CD14-positive monocyte (primary cell): ENCODE measurements around the gene SORBS2. TPM values are rescaled to one million over a fixed set of nuclear protein-coding genes. Genes with fewer than 3 reads are reported as not detected.

Experiments used
- DNase-seq, 3 donors: peaks; one replicate each; pipeline ENCODE4 v3.0.0-alpha.2; 2011 to 2022
- H2AFZ ChIP-seq: 2 replicates; pipeline ENCODE4 v1.6.0; 2012; ENCODE audit warnings: mild to moderate bottlenecking, low read depth, low read length, inconsistent platforms; ENCODE audit not compliant: insufficient read depth, poor library complexity, severe bottlenecking
- H3K27ac ChIP-seq, 2 donors: 1 replicate in 1 of 2; 2 replicates in 1 of 2; pipeline ENCODE4 v1.5.1; 2012 to 2013; ENCODE audit warnings: low read length in 2 of 2, control low read depth in 1 of 2, inconsistent platforms in 1 of 2, low read depth in 1 of 2, mild to moderate bottlenecking in 1 of 2
- H3K27me3 ChIP-seq, 2 donors: one replicate each; pipeline versions ENCODE4 v1.6.0 to v1.6.1; 2011 to 2013; ENCODE audit warnings: low read length in 2 of 2; ENCODE audit not compliant: control insufficient read depth in 2 of 2, insufficient read depth in 2 of 2
- H3K36me3 ChIP-seq, 2 donors: replicated peaks in 1 of 2; 1 replicate in 1 of 2; 2 replicates in 1 of 2; pipeline versions ENCODE4 v1.5.1 to v1.6.1; 2012 to 2013; ENCODE audit warnings: low read length in 2 of 2, control low read depth in 1 of 2, inconsistent platforms in 1 of 2, mild to moderate bottlenecking in 1 of 2; ENCODE audit not compliant: insufficient read depth in 2 of 2, control insufficient read depth in 1 of 2
- H3K4me1 ChIP-seq, 2 donors: 1 replicate in 1 of 2; 2 replicates in 1 of 2; pipeline versions ENCODE4 v1.5.1 to v1.6.1; 2012 to 2013; ENCODE audit warnings: low read length in 2 of 2, control low read depth in 1 of 2, inconsistent platforms in 1 of 2, mild to moderate bottlenecking in 1 of 2, moderate library complexity in 1 of 2; ENCODE audit not compliant: insufficient read depth in 2 of 2, control insufficient read depth in 1 of 2
- H3K4me2 ChIP-seq: replicated peaks from 2 replicates; pipeline ENCODE3; 2012; ENCODE audit warnings: low read length, moderate library complexity, mild to moderate bottlenecking; ENCODE audit not compliant: poor library complexity, severe bottlenecking; ENCODE audit errors: extremely low read depth
- H3K4me3 ChIP-seq, 3 experiments: fragments of 200-600 bp in 1 of 3; sonication (generic) in 1 of 3; replicated peaks in 1 of 3; 1 replicate in 2 of 3; 2 replicates in 1 of 3; pipeline ENCODE4 v1.5.1; 2011 to 2013; ENCODE audit warnings: low read length in 3 of 3, mild to moderate bottlenecking in 3 of 3, control low read depth in 2 of 3, low read depth in 2 of 3, inconsistent platforms in 1 of 3, moderate library complexity in 1 of 3
- H3K79me2 ChIP-seq: 2 replicates; pipeline ENCODE4 v1.6.0; 2012; ENCODE audit warnings: mild to moderate bottlenecking, control low read depth, inconsistent platforms, low read length, moderate library complexity; ENCODE audit not compliant: insufficient read depth
- H3K9ac ChIP-seq: 2 replicates; pipeline ENCODE4 v1.6.0; 2017; ENCODE audit warnings: low read length, mild to moderate bottlenecking; ENCODE audit not compliant: insufficient read depth, poor library complexity, severe bottlenecking
- H3K9me3 ChIP-seq, 2 donors: replicated peaks in 1 of 2; 1 replicate in 1 of 2; 2 replicates in 1 of 2; pipeline versions ENCODE4 v1.5.1 to v1.6.1; 2012 to 2013; ENCODE audit warnings: low read length in 2 of 2, control low read depth in 1 of 2; ENCODE audit not compliant: control insufficient read depth in 1 of 2, insufficient read depth in 1 of 2
- H4K20me1 ChIP-seq: 2 replicates; pipeline ENCODE4 v1.6.0; 2012; ENCODE audit warnings: mild to moderate bottlenecking, low read length, control low read depth, moderate library complexity; ENCODE audit not compliant: insufficient read depth
- H3K27ac Mint-ChIP-seq, 7 donors: one replicate each; pipeline ENCODE4 v1.8.0; 2020; ENCODE audit warnings: mild to moderate bottlenecking in 7 of 7, mixed read lengths in 7 of 7, moderate library complexity in 6 of 7, inconsistent platforms in 2 of 7
- H3K27me3 Mint-ChIP-seq, 3 donors: one replicate each; pipeline ENCODE4 v1.8.0; 2021 to 2022; ENCODE audit warnings: low read depth in 3 of 3, mild to moderate bottlenecking in 3 of 3, mixed read lengths in 3 of 3, moderate library complexity in 3 of 3, inconsistent platforms in 1 of 3
- H3K36me3 Mint-ChIP-seq, 2 donors: one replicate each; pipeline ENCODE4 v1.8.0; 2020; ENCODE audit warnings: mixed read lengths in 2 of 2, inconsistent platforms in 1 of 2, mild to moderate bottlenecking in 1 of 2
- H3K4me1 Mint-ChIP-seq: one replicate; pipeline ENCODE4 v1.8.0; 2020; ENCODE audit warnings: mild to moderate bottlenecking, mixed read lengths
- H3K4me3 Mint-ChIP-seq, 2 donors: one replicate each; pipeline ENCODE4 v1.8.0; 2020; ENCODE audit warnings: mild to moderate bottlenecking in 2 of 2, mixed read lengths in 2 of 2, moderate library complexity in 1 of 2
- H3K9me3 Mint-ChIP-seq, 7 donors: one replicate each; pipeline ENCODE4 v1.8.0; 2020 to 2022; ENCODE audit warnings: mixed read lengths in 7 of 7, mild to moderate bottlenecking in 6 of 7, moderate library complexity in 6 of 7, inconsistent platforms in 2 of 7
- CTCF ChIP-seq: fragments of 200-600 bp; IDR thresholded peaks from one replicate; pipeline ENCODE4 v1.8.0; 2022; ENCODE audit warnings: antibody characterized with exemption, mild to moderate bottlenecking
- WGBS: methylation state at CpG from one replicate; pipeline ENCODE4 v1.1.5; 2013; ENCODE audit warnings: missing lambda C conversion rate; ENCODE audit not compliant: insufficient coverage; 5-methylcytosine and 5-hydroxymethylcytosine counted together
- intact Hi-C, 2 donors: fragments of 100-400 bp; cut with micrococcal nuclease; formaldehyde crosslinking; loops; one replicate each; pipeline versions ENCODE4 v1.15.0 to v1.15.1; 2023
- polyA plus RNA-seq, 3 donors: library from polyadenylated mRNA; depleted of rRNA in 1 of 3; unstranded in 2 of 3; stranded (reverse) in 1 of 3; fragments of 300-500 nt in 2 of 3; fragments of >200 nt in 1 of 3; fragmentation: Illumina TruSeq in 2 of 3; gene quantifications; 1 replicate in 2 of 3; 2 replicates in 1 of 3; pipeline ENCODE4 v1.2.3, GENCODE V29; 2012 to 2021

SORBS2 gene
- polyA plus RNA-seq, 3 donors: not detected

GRCh38 chr4:185755451-185755850 is 56.5 kb downstream of the SORBS2 start:
- no peak for TF ChIP-seq CTCF
- no peak for DNase-seq
- no peak overlapping the region for H3K4me3 Mint-ChIP-seq
- peaks cover 0 to 5% (median 0%) of the 10 kb centered on the region in 7 donors for H3K9me3 Mint-ChIP-seq
- H3K9ac ChIP-seq: no peak overlapping the region
- no peak overlapping the region for H3K4me3 ChIP-seq
- H3K4me1 Mint-ChIP-seq: no peaks in the 10 kb centered on the region
- intact Hi-C loops: no loop called here
- H4K20me1 ChIP-seq: no peaks in the 10 kb centered on the region
- H3K27ac Mint-ChIP-seq: no peak overlapping the region
- H3K4me1 ChIP-seq: no peaks in the 10 kb centered on the region
- H3K36me3 ChIP-seq: no peaks in the 10 kb centered on the region
- no peaks in the 10 kb centered on the region for H3K36me3 Mint-ChIP-seq
- peaks cover 8 to 28% of the 10 kb centered on the region in 2 donors for H3K27me3 ChIP-seq
- no peak overlapping the region for H3K27ac ChIP-seq
- no peak overlapping the region for H3K4me2 ChIP-seq
- H2AFZ ChIP-seq: no peak overlapping the region
- no peaks in the 10 kb centered on the region for H3K9me3 ChIP-seq
- peaks cover 11 to 46% (median 22%) of the 10 kb centered on the region in 3 donors for H3K27me3 Mint-ChIP-seq
- H3K79me2 ChIP-seq: no peaks in the 10 kb centered on the region

- H3K4me1 Mint-ChIP-seq: no peaks in the 10 kb centered on the region
- H3K9me3 Mint-ChIP-seq: peaks cover 0 to 3% (median 0%) of the 10 kb centered on the region in 7 donors
- no peak overlapping the region for H3K27ac Mint-ChIP-seq
- H2AFZ ChIP-seq: no peak overlapping the region
- H3K9me3 ChIP-seq: no peaks in the 10 kb centered on the region
- peaks cover 9 to 27% of the 10 kb centered on the region in 2 donors for H3K27me3 ChIP-seq
- H3K4me1 ChIP-seq: no peaks in the 10 kb centered on the region
- WGBS: 72% methylated on average over 3 of the region's 3 CpGs
- no peak overlapping the region for H3K27ac ChIP-seq
- intact Hi-C loops: no loop called here
- no peaks in the 10 kb centered on the region for H4K20me1 ChIP-seq
- no peak for TF ChIP-seq CTCF
- no peak for DNase-seq
- H3K9ac ChIP-seq: no peak overlapping the region
- H3K79me2 ChIP-seq: no peaks in the 10 kb centered on the region
- no peaks in the 10 kb centered on the region for H3K36me3 Mint-ChIP-seq
- H3K4me3 ChIP-seq: no peak overlapping the region
- no peaks in the 10 kb centered on the region for H3K36me3 ChIP-seq
- no peak overlapping the region for H3K4me2 ChIP-seq
- no peak overlapping the region for H3K4me3 Mint-ChIP-seq
- peaks cover 11 to 45% (median 23%) of the 10 kb centered on the region in 3 donors for H3K27me3 Mint-ChIP-seq
Measured at GRCh38 chr4:185754961-185755360, 57.0 kb downstream of the SORBS2 start.
